Glutamatergic neuron (in vitro differentiated cells): ENCODE results near the gene ATXN8OS. TPM values are rescaled to one million over a fixed set of nuclear protein-coding genes. Genes with fewer than 3 reads are reported as not detected.

Source experiments
- DNase-seq: peaks from one replicate; pipeline ENCODE4 v3.0.0; 2022
- H3K27ac Mint-ChIP-seq: one replicate; pipeline ENCODE4 v1.8.0; 2020; ENCODE audit warnings: mild to moderate bottlenecking, mixed read lengths, inconsistent platforms; ENCODE audit not compliant: unreplicated experiment
- H3K27me3 Mint-ChIP-seq: one replicate; pipeline ENCODE4 v1.8.0; 2020; ENCODE audit warnings: mild to moderate bottlenecking, moderate library complexity, mixed read lengths, inconsistent platforms; ENCODE audit not compliant: unreplicated experiment
- H3K36me3 Mint-ChIP-seq: one replicate; pipeline ENCODE4 v1.8.0; 2020; ENCODE audit warnings: mild to moderate bottlenecking, mixed read lengths, inconsistent platforms; ENCODE audit not compliant: unreplicated experiment
- H3K4me1 Mint-ChIP-seq: one replicate; pipeline ENCODE4 v1.8.0; 2020; ENCODE audit warnings: mild to moderate bottlenecking, low read depth, mixed read lengths, inconsistent platforms; ENCODE audit not compliant: unreplicated experiment
- H3K4me3 Mint-ChIP-seq: one replicate; pipeline ENCODE4 v1.8.0; 2020; ENCODE audit warnings: mild to moderate bottlenecking, mixed read lengths, inconsistent platforms; ENCODE audit not compliant: unreplicated experiment
- H3K9me3 Mint-ChIP-seq: one replicate; pipeline ENCODE4 v1.8.0; 2020; ENCODE audit warnings: mild to moderate bottlenecking, moderate library complexity, mixed read lengths, inconsistent platforms; ENCODE audit not compliant: unreplicated experiment
- long read RNA-seq: library from polyadenylated mRNA; unstranded; transcript quantifications from one replicate; pipeline ENCODE4 v2.0.0, GENCODE V29; 2020; ENCODE audit not compliant: unreplicated experiment
- total RNA-seq: library from RNA; stranded (reverse); fragmentation: NEBNext Ultra II Directional; extraction: Animal tissue kit (Norgen Biotek cat#: 25700); gene quantifications from one replicate; pipeline ENCODE4 v1.2.1, GENCODE V29; 2021; ENCODE audit not compliant: unreplicated experiment
- TF ChIP-seq, protein P1 (sequence below): fragments of 200-600 bp; sonication (generic); IDR thresholded peaks from one replicate; pipeline ENCODE4 v1.5.0; 2021; ENCODE audit not compliant: partially characterized antibody, unreplicated experiment

ATXN8OS gene
- not detected for total RNA-seq
- long read RNA-seq = 0 reads

DNA sequence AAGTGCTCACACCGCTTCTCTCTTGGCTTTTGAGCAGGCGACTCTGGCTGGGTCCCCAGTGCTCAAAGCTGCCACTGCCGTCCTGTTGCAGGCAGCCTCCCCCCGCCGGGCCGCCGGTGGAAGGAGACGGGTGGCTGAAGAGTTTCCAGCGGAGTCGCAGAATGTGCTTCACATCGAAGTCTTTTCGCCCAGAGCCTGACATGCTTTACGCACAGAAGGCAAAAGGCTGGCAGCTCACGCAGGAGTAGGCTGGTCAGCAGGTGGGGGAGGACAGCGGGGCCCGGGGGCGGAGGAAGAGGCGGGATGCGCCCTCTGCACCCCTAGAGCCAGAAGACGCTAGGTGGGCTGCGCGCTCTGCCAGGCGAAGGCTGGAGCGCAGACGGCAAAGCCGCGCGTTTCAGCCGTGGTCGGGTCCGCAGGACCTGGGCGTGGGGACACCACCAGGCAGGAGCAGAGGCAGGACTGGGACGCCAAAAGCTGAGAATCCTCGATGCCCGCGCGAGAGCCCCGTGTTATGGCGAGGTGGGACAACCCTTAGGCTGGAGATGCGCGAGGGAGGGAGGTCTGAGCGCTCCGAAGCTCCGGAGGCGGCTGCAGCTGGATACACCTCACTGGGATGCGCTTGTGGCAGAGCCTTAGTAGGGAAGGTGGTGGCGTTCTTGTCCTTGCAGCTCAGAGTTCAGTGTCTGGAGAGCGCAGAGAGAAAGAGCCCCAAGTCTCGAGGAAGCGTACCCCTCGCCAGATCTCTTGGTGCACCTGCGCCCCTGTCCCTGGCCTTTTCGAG is at the start of gene ATXN8OS:
ATXN8OS (plus strand) TSS at position 329 of the 784 bp plus-strand sequence.
- peaks cover 1% of the 10 kb centered on the region for H3K9me3 Mint-ChIP-seq
- H3K4me1 Mint-ChIP-seq = no peaks in the 10 kb centered on the region
- DNase-seq = peak; percentile 51
- H3K36me3 Mint-ChIP-seq = no peaks in the 10 kb centered on the region
- no peak within 1 kb of the TSS for H3K27ac Mint-ChIP-seq
- H3K4me3 Mint-ChIP-seq = peak within 1 kb of the TSS; percentile 89
- peaks cover 5% of the 10 kb centered on the region for H3K27me3 Mint-ChIP-seq
- TF ChIP-seq, protein P1, sequence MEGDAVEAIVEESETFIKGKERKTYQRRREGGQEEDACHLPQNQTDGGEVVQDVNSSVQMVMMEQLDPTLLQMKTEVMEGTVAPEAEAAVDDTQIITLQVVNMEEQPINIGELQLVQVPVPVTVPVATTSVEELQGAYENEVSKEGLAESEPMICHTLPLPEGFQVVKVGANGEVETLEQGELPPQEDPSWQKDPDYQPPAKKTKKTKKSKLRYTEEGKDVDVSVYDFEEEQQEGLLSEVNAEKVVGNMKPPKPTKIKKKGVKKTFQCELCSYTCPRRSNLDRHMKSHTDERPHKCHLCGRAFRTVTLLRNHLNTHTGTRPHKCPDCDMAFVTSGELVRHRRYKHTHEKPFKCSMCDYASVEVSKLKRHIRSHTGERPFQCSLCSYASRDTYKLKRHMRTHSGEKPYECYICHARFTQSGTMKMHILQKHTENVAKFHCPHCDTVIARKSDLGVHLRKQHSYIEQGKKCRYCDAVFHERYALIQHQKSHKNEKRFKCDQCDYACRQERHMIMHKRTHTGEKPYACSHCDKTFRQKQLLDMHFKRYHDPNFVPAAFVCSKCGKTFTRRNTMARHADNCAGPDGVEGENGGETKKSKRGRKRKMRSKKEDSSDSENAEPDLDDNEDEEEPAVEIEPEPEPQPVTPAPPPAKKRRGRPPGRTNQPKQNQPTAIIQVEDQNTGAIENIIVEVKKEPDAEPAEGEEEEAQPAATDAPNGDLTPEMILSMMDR = no peak

DNA sequence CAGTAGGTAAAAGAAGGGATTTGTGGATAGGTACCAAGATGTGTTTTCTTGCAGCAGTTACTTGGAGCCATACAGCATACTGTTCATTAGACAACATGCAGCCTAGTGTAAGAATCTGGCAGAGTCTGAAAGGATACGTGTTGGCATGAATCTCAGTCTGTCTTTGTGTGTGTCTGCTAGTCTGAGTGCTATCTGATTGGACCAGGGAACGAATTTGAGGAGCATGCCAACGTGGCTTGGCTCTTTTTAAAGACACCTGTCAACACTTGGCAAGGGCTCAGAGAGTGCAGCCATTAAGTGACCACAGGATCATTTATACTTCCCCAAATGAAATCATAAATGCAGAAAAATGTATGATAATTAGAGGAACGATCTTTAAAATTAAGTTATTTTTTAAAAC is 27.6 kb upstream of the ATXN8OS start:
- H3K4me3 Mint-ChIP-seq = no peak overlapping the region
- no peak for DNase-seq
- no peaks in the 10 kb centered on the region for H3K4me1 Mint-ChIP-seq
- H3K27me3 Mint-ChIP-seq = no peaks in the 10 kb centered on the region
- H3K27ac Mint-ChIP-seq = no peak overlapping the region
- H3K9me3 Mint-ChIP-seq = no peaks in the 10 kb centered on the region
- TF ChIP-seq, protein P1 = no peak
- H3K36me3 Mint-ChIP-seq = no peaks in the 10 kb centered on the region

DNA sequence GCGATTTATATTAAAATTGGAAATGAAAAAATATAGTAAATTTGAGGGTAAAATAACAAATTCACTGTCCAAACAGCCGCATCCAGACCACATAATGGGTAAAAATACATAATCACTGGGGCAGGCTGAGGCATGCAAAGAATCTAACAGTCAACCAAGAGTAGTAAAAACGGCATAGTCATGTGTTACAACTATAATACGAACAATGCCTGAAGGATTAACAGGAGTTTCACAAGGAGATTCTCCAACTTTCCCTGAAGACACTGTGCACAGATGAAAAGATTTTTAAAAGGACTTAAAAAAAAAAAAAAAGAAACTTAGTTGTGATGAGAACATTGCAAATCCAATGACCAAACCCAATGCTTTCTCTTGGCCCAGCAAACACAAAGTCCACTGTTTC is 20.4 kb upstream of the ATXN8OS start:
- Mint-ChIP-seq H3K36me3 (no peaks in the 10 kb centered on the region), H3K27ac (no peak overlapping the region), H3K27me3 (no peaks in the 10 kb centered on the region)

DNA sequence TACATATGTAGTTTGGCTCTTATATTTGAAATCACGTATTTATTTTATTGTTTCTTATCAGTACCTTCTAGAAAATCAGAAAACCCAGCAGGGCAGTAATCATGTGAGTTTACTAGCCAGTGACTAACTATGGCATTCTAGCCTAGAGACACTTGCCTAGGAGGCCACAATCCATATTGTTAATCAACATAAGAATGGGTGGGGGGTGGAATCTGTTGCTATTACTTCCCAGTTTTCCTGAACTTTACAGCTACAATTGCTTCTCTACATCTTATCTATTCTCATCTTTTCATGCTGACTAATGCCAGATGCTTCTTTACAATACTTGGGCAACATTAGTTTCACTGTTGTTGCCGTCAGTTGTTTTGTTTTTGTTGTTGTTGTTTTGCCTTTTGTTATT is 18.7 kb upstream of the ATXN8OS start:
- H3K27ac Mint-ChIP-seq = no peak overlapping the region
- H3K9me3 Mint-ChIP-seq = no peaks in the 10 kb centered on the region
- H3K4me3 Mint-ChIP-seq = no peak overlapping the region
- DNase-seq = no peak
- H3K4me1 Mint-ChIP-seq = peaks cover 6% of the 10 kb centered on the region
- no peaks in the 10 kb centered on the region for H3K27me3 Mint-ChIP-seq
- TF ChIP-seq, protein P1 = no peak
- H3K36me3 Mint-ChIP-seq = no peaks in the 10 kb centered on the region

More for the DNA sequence above, 20.4 kb upstream of the ATXN8OS start:
- Mint-ChIP-seq H3K9me3 (no peaks in the 10 kb centered on the region), H3K4me3 (no peak overlapping the region), H3K4me1 (peaks cover 6% of the 10 kb centered on the region)
- TF ChIP-seq, protein P1 = no peak
- no peak for DNase-seq

DNA sequence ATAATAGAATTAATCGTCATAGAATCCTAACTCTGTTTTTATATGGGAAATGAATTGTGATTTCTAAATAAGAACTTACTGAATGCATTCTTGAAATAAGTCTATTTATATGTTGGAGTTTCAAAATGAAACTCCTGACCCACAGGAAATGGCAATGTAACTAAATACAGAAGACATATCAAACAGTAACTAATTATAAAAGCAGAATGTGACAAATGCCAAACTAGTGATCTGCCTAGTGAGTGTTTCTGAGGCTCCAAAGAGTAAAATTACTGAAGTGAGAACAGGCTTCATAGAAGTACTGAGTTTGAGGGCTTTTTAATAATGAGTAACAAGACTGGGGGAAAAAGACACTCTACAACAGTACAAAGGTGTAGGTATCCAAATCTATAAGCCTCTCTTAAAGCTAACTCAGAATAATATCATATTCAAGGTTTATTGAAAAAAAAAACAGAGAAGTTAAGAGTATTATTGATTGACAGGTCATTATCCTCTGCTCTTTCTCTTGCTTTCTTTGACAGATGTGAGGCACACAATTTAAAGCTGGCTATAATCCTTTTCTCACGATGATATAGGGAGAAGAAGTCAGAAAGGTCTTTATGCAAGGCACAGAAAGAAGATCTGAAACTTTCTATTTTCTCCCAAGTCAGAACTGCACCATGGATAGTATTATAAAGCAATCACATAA is 17.4 kb upstream of the ATXN8OS start:
- H3K4me3 Mint-ChIP-seq = no peak overlapping the region
- no peaks in the 10 kb centered on the region for H3K27me3 Mint-ChIP-seq
- TF ChIP-seq, protein P1 = no peak
- no peaks in the 10 kb centered on the region for H3K36me3 Mint-ChIP-seq
- no peak overlapping the region for H3K27ac Mint-ChIP-seq
- no peak for DNase-seq
- H3K9me3 Mint-ChIP-seq = no peaks in the 10 kb centered on the region
- peaks cover 6% of the 10 kb centered on the region for H3K4me1 Mint-ChIP-seq
